ENCODE measurements around the gene VGLL1.

Gene VGLL1

GRCh38 chrX:136555694-136556093, 23.7 kb downstream of the VGLL1 start:
- DNase-seq: no peak

DNA sequence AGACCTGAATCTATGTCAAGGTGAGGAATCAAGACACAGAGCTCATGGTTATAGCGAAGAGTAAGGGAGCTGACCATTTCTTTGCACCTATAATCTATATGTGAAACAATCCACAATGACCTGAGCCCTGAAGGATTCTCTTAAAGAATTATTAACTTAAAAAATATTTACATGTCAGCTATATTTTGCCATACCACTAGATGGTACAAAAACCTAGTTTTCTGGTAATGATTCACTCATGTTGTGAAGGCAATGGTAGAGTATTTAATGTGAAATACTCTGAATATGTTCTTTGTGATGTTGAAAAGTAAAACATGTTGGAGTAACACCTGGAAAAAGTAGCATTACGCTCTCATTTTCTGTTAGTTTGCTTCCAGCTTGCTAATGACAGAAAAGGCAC, 40.0 kb downstream of the VGLL1 start:
- DNase-seq: no peak

GRCh38 chrX:136574548-136574947, 42.5 kb downstream of the VGLL1 start:
- peak in 1 of 2 experiments; percentile 25 for DNase-seq

DNA sequence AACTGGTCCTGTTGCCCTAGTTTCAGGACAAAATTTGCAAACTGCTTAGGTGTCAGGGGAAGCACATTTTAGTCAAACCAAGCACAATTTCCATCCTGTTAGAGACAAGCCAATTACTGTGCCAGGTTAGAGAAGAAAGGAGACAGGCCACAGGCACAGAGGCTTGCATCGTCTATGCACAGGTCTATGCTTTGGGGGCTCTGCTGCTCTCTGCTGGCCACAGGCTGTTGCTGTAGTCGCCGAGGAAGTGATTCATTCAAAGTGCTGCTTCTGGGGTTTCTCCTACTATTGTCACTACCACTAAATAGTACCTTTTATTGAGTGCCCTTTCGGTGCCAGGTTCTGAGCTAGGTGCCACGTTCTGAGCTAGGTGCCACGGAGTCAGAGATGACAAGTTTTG, 45.5 kb downstream of the VGLL1 start:
- peak; percentile 3 to 15 for DNase-seq

DNA sequence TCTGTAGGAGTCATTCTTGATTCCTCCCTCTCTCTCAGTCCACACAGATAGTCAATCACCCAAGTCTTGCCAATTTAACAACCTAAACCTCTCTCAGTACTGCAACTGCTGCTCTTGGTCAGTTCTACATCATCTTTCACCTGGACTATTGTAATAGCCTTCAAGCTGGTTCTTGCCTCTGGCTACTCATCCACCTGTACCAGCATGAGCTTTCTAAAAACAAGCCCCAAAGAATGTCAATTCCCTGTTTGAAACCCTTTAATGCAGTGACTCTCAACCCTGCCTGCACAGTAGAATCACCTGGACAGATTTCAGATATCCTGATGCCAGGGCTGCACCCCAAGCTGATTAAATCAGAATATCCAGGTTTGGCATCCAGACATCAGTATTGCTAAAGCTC, 48.3 kb downstream of the VGLL1 start:
- no peak for DNase-seq

- no peak for DNase-seq
These were observed 50.6 kb downstream of the VGLL1 start for GRCh38 chrX:136582624-136583023.

DNA sequence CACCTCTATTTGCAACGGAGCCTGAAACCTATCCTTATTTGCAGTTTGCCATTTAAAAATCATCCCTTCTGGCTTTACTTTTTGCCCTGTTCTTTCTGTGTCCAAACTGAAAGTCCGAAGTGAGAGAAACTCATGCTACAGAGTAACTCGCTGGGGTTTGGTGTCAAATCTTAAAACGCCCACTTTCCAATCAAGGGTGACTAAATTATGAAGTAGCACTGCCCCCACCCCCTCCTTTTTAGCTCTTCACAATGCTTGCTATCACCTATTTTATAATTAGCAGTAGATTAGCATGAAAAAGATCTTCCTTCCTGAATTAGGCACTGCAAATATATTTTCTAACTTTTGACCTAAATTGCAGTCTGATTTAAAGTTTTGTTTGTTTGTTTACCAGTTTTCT, 52.5 kb downstream of the VGLL1 start:
- no peak for DNase-seq

- no peak for DNase-seq
These were observed 53.2 kb downstream of the VGLL1 start for GRCh38 chrX:136585262-136585661.

DNA sequence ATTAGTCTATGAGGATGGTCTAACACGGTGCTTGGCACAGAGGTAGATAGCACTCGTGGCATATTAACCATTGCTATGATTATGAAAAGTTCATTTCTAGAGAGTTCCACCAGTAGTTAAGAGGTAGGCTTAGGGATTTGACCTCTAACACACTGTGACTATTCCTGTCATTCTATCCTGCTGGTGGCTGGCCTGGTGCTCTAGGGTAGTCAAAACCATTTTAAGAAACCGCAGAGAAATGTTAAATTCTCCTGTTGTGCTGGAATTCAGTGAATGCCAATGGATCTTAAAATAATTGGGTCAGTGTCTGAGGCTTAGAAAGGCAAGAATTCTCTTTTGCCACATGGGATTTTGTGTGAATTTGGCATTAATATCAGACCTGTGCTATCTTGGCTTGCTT, 53.9 kb downstream of the VGLL1 start:
- DNase-seq: no peak

GRCh38 chrX:136586386-136586785, 54.4 kb downstream of the VGLL1 start:
- DNase-seq: no peak

- no peak for DNase-seq
These were observed 55.5 kb downstream of the VGLL1 start for GRCh38 chrX:136587532-136587931.

DNA sequence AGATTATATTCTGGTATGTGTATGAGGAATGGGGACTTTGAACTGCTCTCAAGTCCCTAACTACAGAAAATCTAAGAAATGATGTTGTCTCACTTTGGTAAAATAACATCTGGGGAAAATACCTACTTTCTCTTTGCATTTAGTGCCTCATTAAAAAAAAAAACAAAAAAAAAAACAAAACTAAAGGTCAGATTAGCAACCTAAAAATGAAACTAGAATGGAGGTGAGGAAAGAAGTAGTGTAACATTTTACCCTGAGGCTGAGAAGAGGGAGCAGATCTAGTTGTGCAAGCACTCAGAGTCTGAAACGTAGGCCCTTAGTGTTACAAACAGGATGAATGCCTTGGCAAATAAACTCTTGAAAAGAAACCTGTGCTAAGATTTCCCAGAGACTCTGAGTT, 56.0 kb downstream of the VGLL1 start:
- DNase-seq: no peak

DNA sequence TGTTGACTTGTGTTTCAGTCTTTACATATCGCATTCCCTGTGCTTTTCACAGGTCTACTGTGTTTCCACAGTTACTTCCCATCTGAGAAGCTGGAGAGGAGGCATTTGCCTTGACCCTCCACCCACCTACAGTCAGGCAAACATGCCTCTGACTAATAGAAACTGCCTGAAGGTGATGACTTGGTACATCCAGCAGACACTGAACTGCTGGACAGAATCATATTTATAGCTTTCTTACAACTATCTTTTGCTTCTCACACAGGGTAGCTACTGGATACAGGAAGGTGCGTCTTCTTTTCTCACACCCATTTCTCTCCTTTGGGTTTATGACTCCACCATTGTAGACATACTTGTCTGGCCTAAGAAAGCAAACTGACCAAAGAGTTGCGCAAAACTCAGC, 58.0 kb downstream of the VGLL1 start:
- DNase-seq: no peak

DNA sequence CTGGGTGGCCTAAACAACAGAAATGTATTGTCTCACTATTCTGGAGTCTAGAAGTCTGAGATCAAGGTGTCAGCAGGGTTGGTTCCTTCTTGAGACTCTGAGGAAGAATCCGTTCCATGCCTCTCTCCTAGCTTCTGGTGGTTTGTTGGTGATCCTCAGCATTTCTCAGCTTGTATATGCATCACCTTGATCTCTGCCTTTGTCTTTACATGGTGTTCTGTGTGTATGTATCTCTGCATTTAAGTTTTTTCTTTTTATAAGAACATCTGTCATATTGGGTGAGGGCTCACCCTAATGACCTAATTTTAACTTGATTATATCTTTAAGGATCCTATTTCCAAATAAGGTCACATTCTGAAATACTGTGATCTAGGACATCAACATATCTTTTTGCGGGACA, 65.3 kb downstream of the VGLL1 start:
- DNase-seq: no peak

- no peak for DNase-seq
These were observed 65.9 kb downstream of the VGLL1 start for GRCh38 chrX:136597954-136598353.

- DNase-seq: no peak
These were observed 66.6 kb downstream of the VGLL1 start for GRCh38 chrX:136598631-136599030.

DNA sequence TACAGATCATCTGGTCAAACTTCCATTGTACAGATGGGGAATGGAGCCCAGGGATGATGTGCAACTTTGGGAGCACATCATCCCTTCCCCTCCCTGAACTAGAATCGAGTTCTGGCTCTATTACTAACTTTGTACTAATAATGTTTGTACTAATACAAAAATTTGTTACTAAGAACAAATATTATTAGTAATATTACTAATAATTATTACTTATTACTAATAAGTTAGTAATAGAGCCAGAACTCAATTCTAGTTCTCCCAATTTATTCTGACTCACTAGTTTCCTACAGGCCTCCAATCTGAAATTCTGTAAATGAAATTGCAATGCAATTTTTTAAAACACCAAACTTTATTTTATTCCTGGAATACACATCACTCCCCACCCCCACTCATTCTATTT, 68.0 kb downstream of the VGLL1 start:
- no peak for DNase-seq
